Transverse colon (tissue), 4 donors: ENCODE data around the gene LRP1B. TPM values are rescaled to one million over a fixed set of nuclear protein-coding genes. Genes with fewer than 3 reads are reported as not detected.

Source experiments
- DNase-seq: peaks from one replicate; pipeline ENCODE4 v3.0.0-alpha.2; 2019
- H3K27ac ChIP-seq, 4 donors: fragments of 200-600 bp; sonication (generic); 2 replicates each; pipeline ENCODE4 v1.5.1; 2016 to 2018; ENCODE audit warnings: inconsistent platforms in 4 of 4
- H3K27me3 ChIP-seq: fragments of 200-600 bp; sonication (generic); 2 replicates; pipeline ENCODE4 v1.5.1; 2017; ENCODE audit warnings: inconsistent platforms
- H3K36me3 ChIP-seq, 4 donors: fragments of 200-600 bp; sonication (generic); 2 replicates each; pipeline ENCODE4 v1.5.1; 2017 to 2019; ENCODE audit warnings: inconsistent platforms in 4 of 4
- H3K4me1 ChIP-seq, 4 donors: fragments of 200-600 bp; sonication (generic); 2 replicates each; pipeline ENCODE4 v1.5.1; 2017 to 2020; ENCODE audit warnings: inconsistent platforms in 4 of 4
- H3K4me3 ChIP-seq, 4 donors: fragments of 200-600 bp; sonication (generic); 1 replicate in 1 of 4; 2 replicates in 3 of 4; pipeline versions ENCODE4 v1.5.1 to v1.6.1; 2017 to 2019; ENCODE audit warnings: inconsistent platforms in 4 of 4
- H3K9me3 ChIP-seq, 2 donors: fragments of 200-600 bp; sonication (generic); 2 replicates each; pipeline ENCODE4 v1.5.1; 2017 to 2019; ENCODE audit warnings: inconsistent platforms in 2 of 2
- CTCF ChIP-seq, 5 experiments: fragments of 200-600 bp in 3 of 5; fragments of 450-650 bp in 2 of 5; sonication (generic) in 3 of 5; IDR thresholded peaks; 1 replicate in 2 of 5; 2 replicates in 3 of 5; pipeline ENCODE4 v1.5.1; 2016 to 2017; ENCODE audit warnings: antibody characterized with exemption in 5 of 5, inconsistent platforms in 3 of 5, mild to moderate bottlenecking in 2 of 5, moderate library complexity in 1 of 5
- EP300 ChIP-seq: sonication (generic); formaldehyde crosslinking; IDR thresholded peaks from one replicate; pipeline ENCODE4 v1.6.1; 2017; ENCODE audit warnings: antibody characterized with exemption, low read depth
- POLR2A ChIP-seq: fragments of 450-650 bp; IDR thresholded peaks from one replicate; pipeline ENCODE4 v1.6.1; 2016; ENCODE audit warnings: antibody characterized with exemption, mild to moderate bottlenecking, moderate library complexity
- POLR2AphosphoS5 ChIP-seq, 3 donors: sonication (generic); formaldehyde crosslinking; IDR thresholded peaks; one replicate each; pipeline ENCODE4 v1.6.1; 2016; ENCODE audit warnings: antibody characterized with exemption in 3 of 3
- WGBS, 2 donors: methylation state at CpG; one replicate each; pipeline ENCODE4 v1.1.5; 2018; ENCODE audit warnings: low coverage in 1 of 2; 5-methylcytosine and 5-hydroxymethylcytosine counted together
- in situ Hi-C, 4 donors: fragments of 200-750 bp; cut with MboI; loops; one replicate each; pipeline versions ENCODE4 v1.15.0 to v1.15.1; 2017; ENCODE audit warnings: low sequenced_read_pairs in 3 of 4, low pct_ligation_motif_present in 1 of 4, low pct_unique_long_range_greater_than_20kb in 1 of 4
- intact Hi-C: fragments of 100-400 bp; cut with DNase I; formaldehyde crosslinking; loops from one replicate; pipeline ENCODE4 v1.15.1; 2023; ENCODE audit warnings: low total_unique reads
- total RNA-seq, 4 donors: library from RNA; depleted of rRNA; stranded (reverse); fragments of >200 nt; gene quantifications; one replicate each; pipeline ENCODE4 v1.1.0, GENCODE V29; 2016

The LRP1B gene
- total RNA-seq, 4 donors from 2014 or later: 0.48 to 5.4 (median 0.82) TPM; not detected in 1

- Histone ChIP-seq H3K9me3 (no peaks in the 10 kb centered on the region), H3K27ac (no peak overlapping the region), H3K4me1 (no peaks in the 10 kb centered on the region), H3K36me3 (no peaks in the 10 kb centered on the region), H3K4me3 (no peak overlapping the region), H3K27me3 (no peaks in the 10 kb centered on the region)
- intact Hi-C loops (no loop called here), in situ Hi-C loops (no loop called here)
- DNase-seq: no peak
- 61 to 64% methylated on average over 3 of the region's 3 CpGs for WGBS, 2 donors
- TF ChIP-seq POLR2AphosphoS5 (IDR thresholded peaks at IDR 0.05): no peak
- TF ChIP-seq CTCF (IDR thresholded peaks at IDR 0.05): no peak
- TF ChIP-seq EP300: no peak
Measured at GRCh38 chr2:141703501-141703900, 427.3 kb downstream of the LRP1B start.

GRCh38 chr2:141701618-141702017, 429.2 kb downstream of the LRP1B start:
- no peaks in the 10 kb centered on the region for H3K9me3 ChIP-seq
- no peak overlapping the region for H3K4me3 ChIP-seq
- 31 to 32% methylated on average over 3 of the region's 3 CpGs for WGBS, 2 donors

GRCh38 chr2:141699573-141699972, 431.2 kb downstream of the LRP1B start:
- intact Hi-C loops: no loop called here
- no peak overlapping the region for H3K27ac ChIP-seq
- WGBS, 2 donors: 70% methylated on average over 4 of the region's 4 CpGs
- no peaks in the 10 kb centered on the region for H3K27me3 ChIP-seq
- no peaks in the 10 kb centered on the region for H3K4me1 ChIP-seq
- TF ChIP-seq CTCF (IDR thresholded peaks at IDR 0.05): no peak
- TF ChIP-seq EP300: no peak
- no peak for TF ChIP-seq POLR2A
- no peak for TF ChIP-seq POLR2AphosphoS5 (IDR thresholded peaks at IDR 0.05)
- DNase-seq: no peak
- no peaks in the 10 kb centered on the region for H3K36me3 ChIP-seq
- no peaks in the 10 kb centered on the region for H3K9me3 ChIP-seq
- no peak overlapping the region for H3K4me3 ChIP-seq
- in situ Hi-C loops: no loop called here

More at GRCh38 chr2:141701618-141702017, 429.2 kb downstream of the LRP1B start:
- H3K27me3 ChIP-seq: no peaks in the 10 kb centered on the region
- H3K4me1 ChIP-seq: no peaks in the 10 kb centered on the region
- DNase-seq: no peak
- intact Hi-C loops: no loop called here
- TF ChIP-seq POLR2A (no peak), EP300 (no peak), CTCF (IDR thresholded peaks at IDR 0.05) (no peak), POLR2AphosphoS5 (IDR thresholded peaks at IDR 0.05) (no peak)
- no peaks in the 10 kb centered on the region for H3K36me3 ChIP-seq
- in situ Hi-C loops: no loop called here
- H3K27ac ChIP-seq: no peak overlapping the region

- 79 to 89% methylated on average over 2 of the region's 2 CpGs for WGBS, 2 donors
- Histone ChIP-seq H3K36me3 (no peaks in the 10 kb centered on the region), H3K9me3 (no peaks in the 10 kb centered on the region), H3K4me1 (no peaks in the 10 kb centered on the region), H3K27me3 (no peaks in the 10 kb centered on the region), H3K4me3 (no peak overlapping the region), H3K27ac (no peak overlapping the region)
- intact Hi-C loops: no loop called here
- in situ Hi-C loops: no loop called here
- TF ChIP-seq EP300: no peak
- no peak for TF ChIP-seq POLR2A
- TF ChIP-seq CTCF (IDR thresholded peaks at IDR 0.05): no peak
- TF ChIP-seq POLR2AphosphoS5 (IDR thresholded peaks at IDR 0.05): no peak
- DNase-seq: no peak
Measured at GRCh38 chr2:141698500-141698899, 432.3 kb downstream of the LRP1B start.
